Inferior parietal cortex (tissue), 1 donor: ENCODE results near the gene MED28.
"Not testable (repeated sequence)": the region's sequence is repeated elsewhere in the genome, so short reads cannot be mapped to it uniquely, and the experiment has no call there.

Source experiments
- DNase-seq: peaks from one replicate; pipeline ENCODE4 v3.0.0-alpha.2; 2016; ENCODE audit errors: extremely low spot score

The MED28 gene

DNA sequence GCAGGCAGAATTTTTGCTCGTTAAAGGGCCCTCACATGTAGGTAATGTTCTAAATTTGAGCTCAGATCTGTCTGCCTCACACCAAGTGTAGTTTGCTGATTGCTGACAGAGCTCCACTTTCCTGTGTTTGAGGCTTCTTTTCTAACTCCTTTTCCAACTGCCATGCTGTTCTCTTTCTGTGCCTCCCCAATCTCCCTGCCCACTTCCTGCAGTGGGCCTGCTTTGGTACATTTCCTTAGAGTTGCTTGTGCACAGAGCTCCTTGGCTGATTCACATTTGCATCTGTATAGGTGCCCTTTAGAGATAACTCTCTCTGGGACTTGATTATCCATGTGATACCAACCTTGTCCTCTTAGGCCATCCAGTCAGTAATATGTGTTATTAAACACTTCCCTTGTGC, 4.5 kb downstream of the MED28 start:
- no peak for DNase-seq

GRCh38 chr4:17619416-17620105, 5.1 kb downstream of the MED28 start:
- DNase-seq, result no peak

- DNase-seq, result no peak
Observed at GRCh38 chr4:17623451-17624001, 9.1 kb downstream of the MED28 start.

DNA sequence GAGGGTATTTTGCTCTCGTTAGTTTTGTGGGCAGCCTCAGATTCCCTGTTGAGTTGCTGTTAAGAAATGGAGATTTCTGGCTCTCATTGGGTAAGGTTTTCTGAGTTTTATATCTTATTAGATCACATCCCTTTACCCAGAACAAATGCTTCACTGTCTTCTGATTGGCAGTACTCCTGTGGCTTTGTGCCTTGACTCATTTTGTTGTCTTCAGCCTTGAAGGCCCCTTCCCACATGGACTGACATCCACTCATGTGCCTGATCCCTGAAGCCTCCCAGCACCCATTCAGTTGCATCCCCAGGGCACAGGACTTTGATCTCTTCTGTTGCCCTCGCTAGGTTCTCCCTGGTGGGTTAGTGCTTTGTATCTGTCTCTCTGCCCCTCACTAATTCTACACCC, 10.4 kb downstream of the MED28 start:
- no peak for DNase-seq

- no peak for DNase-seq
Observed at GRCh38 chr4:17630228-17630627, 15.8 kb downstream of the MED28 start.

DNA sequence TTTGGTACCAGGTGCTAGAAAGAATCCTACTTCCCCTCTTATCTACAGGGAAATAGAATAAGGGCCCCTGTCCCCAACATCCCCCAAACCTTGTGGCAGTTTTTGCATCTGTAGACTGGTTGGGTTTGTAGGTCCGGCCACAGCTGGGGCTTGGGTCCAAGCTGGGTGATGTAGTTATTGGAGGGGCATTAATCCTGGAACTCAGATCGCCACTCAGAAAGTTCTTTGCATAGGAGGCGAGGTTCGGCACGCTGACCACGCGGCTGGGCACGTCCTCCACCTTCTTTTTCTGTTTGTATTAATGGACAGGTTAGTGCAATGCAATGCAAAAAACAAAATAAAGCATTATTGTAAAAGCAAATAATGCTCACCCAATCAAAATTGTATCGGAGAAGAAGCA, 19.2 kb downstream of the MED28 start:
- no peak for DNase-seq

- no peak for DNase-seq
Observed at GRCh38 chr4:17635056-17635455, 20.6 kb downstream of the MED28 start.

DNA sequence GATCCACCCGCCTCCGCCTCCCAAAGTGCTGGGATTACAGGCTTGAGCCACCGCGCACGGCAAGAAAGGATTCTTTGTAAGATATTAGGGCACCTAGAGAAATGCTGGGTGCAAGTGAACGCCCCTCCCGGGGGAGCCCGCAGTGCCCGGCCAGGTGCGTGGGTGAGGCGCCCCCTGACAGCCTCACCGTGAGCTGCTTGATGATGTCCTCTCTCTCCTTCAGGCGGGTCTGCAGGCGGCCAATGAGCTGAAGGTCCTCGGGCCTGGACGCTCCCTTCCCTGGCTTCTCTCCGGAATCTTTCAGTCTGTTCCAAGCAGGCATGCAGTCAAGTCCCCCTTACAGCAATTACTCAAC, 21.9 kb downstream of the MED28 start:
- no peak for DNase-seq

- DNase-seq, result peak; percentile 84
Observed at GRCh38 chr4:17636696-17637622, 22.5 kb downstream of the MED28 start.

GRCh38 chr4:17639136-17639535, 24.7 kb downstream of the MED28 start:
- no peak for DNase-seq

GRCh38 chr4:17642398-17642783, 27.9 kb downstream of the MED28 start:
- no peak for DNase-seq

GRCh38 chr4:17646693-17647092, 32.3 kb downstream of the MED28 start:
- DNase-seq, result no peak

DNA sequence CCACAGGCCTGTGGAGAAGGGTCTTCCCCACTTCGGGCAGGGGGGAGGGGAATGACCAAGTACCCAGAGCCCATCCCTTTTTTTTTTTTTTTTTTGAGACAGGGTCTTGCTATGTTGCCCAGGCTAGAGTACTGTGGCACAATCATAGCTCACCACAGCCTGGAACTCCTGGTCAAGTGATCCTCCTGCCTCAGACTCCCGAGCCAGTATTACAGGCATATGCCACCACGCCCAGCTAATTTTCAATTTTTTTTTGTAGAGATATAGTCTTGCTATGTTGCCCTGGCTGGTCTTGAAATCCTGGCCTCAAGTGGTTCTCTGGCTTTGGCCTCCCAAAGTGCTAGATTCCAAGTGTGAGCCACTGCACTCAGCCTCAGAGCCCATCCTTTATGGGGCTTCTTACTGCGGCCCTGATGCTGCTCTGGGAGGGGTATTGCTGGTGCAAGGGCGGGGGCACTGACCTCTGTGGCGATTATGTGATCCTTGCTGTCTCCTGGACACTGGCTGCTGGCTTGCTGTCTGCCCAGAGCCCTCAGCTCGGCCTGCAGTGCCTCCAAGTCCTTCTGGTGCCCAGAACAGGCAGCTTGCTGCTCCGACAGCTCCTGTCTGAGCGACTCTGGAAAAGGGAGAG, 32.9 kb downstream of the MED28 start:
- no peak for DNase-seq

- no peak for DNase-seq
Observed at GRCh38 chr4:17647927-17648326, 33.5 kb downstream of the MED28 start.

- DNase-seq, result no peak
Observed at GRCh38 chr4:17650406-17650805, 36.0 kb downstream of the MED28 start.

DNA sequence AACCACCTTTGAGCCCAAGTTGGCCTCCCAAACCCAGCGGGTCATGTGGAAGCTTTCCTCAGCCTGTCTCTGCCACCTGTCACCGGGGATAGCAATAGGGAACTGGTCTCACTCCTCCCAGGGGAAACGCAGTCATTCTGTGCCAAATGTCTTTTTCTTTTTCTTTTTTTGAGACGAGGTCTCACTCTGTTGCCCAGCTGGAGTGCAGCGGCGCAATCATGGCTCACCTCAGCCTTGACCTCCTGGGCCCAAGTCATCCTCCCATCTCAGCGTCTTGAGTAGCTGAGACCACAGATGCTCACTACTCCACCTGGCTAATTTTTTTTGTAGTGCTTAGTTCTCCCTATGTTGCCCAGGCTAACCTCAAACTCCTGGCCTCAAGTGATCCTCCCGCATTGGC, 40.3 kb downstream of the MED28 start:
- DNase-seq, result no peak

DNA sequence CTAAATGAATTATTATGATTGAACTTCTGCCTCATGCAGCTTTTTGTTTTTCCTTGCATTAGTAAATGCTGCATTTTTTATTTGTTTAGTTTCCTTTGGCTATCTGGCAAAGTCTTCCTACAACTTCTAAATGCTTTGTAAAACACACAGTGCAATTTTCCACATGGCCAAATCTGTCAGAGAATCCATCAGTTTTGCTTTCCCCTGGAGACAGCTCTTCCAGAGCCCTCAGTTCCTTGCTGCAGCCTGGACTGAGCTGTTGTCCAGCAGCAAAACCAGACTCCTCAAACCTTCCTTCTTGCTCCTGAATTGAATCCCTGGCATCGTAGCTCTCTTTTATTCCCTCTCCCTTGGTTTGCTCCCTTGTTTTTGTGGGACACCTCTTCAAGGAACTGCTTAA, 42.6 kb downstream of the MED28 start:
- no peak for DNase-seq

DNA sequence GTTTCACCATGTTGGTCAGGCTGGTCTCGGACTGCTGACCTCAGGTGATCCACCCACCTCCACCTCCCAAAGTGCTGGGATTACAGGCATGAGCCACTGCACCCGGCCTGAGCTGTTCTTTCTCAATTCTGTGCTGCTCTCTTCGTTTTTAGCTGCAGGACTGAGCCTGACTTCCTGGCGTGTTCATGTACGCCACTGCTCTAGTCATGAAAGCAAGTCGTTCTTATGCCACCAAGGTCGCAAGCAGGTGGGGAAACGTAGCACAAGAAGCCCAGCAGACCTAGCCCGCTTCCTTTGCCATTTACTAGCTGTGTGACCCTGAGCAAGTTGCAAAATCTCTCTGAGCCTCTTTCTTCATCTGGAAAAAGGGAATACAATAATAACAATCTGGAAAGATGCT, 43.4 kb downstream of the MED28 start:
- DNase-seq, result no peak

DNA sequence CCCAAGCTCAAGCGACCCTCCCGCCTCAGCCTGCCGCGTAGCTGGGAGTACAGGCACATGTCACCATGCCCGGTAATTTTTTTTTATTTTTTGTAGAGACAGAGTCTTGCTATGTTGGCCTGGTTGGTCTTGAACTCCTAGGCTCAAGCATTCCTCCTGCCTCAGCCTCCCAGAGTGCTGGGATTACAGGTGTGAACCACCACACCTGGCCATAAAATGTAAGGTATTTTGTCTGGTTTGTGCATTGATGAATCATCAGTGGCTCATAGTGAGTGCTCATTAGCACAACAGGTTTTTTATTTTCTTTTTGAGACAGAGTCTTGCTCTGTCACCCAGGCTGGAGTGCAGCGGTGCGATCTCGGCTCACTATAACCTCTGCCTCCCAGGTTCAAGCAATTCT, 44.8 kb downstream of the MED28 start:
- not testable (repeated sequence) for DNase-seq

- DNase-seq, result no peak
Observed at GRCh38 chr4:17662694-17663093, 48.3 kb downstream of the MED28 start.

DNA sequence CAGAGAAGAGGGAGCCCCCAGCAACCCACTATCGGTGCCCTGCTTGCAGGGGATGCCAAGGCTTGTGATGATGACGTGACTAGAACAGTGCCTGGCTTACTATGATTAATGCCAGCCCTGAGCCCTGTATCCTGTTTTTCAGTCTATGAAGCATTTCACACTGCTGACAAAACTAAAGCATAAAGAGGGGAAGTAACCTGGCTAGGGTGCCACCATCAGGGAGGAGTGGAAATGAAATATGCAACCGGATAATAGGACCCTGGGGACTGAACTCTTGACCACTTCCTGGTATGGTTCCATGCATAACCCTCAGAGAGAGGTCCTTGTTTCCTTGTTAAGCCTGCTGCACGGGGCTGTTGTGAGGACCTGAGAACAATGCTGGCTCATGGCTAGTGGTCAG, 50.3 kb downstream of the MED28 start:
- no peak for DNase-seq

DNA sequence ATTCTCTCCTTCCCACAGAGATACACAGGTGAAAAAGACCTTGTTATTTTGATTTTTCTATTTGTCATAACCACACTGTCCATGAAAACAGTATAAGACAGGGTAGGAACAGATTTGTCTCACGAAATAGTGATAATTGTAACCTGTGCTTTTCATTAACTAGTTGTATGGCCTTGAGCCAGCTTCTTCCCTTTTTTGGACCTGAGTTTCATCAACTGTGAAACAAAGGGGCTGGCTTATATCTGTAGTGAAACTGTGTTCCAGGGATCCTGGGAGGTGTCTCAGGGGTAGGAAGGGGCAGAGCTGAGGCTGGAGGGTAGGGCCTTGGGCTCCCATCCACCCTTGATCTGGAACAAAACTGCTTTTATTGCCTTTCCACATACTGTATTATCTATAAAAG, 50.9 kb downstream of the MED28 start:
- DNase-seq, result no peak

- no peak for DNase-seq
Observed at GRCh38 chr4:17665852-17666251, 51.4 kb downstream of the MED28 start.
